Epithelial cell of esophagus (primary cell): ENCODE measurements around the gene LHFPL2.

Experiments used
- DNase-seq: peaks from one replicate; pipeline ENCODE4 v3.0.0; 2010; ENCODE audit warnings: low read depth
- H3K4me3 ChIP-seq: 2 replicates; pipeline ENCODE4 v1.5.1; 2011; ENCODE audit warnings: mild to moderate bottlenecking, low read length, control low read depth
- TF ChIP-seq, protein P1 (sequence below): IDR thresholded peaks from 2 replicates; pipeline ENCODE4 v1.5.1; 2011; ENCODE audit warnings: low read depth, mild to moderate bottlenecking, low read length, control low read depth, inconsistent platforms; ENCODE audit not compliant: insufficient read depth; ENCODE audit errors: missing control alignments

LHFPL2 gene

DNA sequence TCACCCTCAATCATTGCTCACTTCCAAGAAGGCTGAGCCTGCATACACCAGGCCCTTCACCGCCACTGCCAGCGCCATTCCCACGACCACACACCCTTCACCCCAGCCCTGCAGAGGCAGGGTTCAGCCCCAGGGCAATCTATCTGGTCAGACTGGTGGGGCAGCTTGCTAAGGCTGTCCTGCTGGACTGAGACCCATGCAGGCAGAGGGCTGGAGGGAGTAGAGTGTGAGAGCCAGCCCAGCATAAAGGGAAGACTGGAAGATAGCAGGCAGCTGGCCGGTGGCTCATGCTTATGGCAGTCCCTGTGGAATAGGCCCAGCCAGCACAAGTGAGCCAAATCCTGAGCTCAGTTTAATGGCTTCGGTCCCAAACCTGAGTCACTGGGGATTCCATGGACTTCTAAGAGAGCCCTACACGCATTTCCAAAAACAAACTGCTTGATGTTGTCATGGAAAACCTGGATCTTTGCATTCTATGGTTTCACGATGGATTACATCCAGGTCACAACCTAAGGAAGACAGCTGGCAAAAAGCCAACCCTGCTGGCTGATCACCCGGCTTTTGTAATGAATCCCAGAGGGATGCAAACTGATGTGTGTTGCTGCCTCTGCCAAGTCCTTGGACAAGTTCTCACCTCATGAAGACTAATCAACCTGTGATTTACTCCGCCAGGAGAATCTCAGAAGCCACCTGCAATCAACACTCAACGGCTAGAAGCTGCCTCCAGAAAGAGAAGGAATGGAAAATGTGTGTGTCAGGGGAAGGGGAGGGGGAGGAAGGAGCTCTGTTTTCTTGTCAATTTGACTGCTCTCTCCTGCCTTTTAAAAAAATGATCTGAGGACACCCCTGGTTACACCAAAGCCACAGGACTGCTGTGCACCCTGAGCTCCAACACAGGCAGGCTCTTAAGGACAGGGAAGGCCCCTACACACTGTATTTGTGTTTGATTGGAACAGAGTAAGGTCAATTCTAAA lies 143.6 kb downstream of the LHFPL2 start:
- H3K4me3 ChIP-seq: no peak overlapping the region
- peak; percentile 98 for DNase-seq
- TF ChIP-seq, protein P1, sequence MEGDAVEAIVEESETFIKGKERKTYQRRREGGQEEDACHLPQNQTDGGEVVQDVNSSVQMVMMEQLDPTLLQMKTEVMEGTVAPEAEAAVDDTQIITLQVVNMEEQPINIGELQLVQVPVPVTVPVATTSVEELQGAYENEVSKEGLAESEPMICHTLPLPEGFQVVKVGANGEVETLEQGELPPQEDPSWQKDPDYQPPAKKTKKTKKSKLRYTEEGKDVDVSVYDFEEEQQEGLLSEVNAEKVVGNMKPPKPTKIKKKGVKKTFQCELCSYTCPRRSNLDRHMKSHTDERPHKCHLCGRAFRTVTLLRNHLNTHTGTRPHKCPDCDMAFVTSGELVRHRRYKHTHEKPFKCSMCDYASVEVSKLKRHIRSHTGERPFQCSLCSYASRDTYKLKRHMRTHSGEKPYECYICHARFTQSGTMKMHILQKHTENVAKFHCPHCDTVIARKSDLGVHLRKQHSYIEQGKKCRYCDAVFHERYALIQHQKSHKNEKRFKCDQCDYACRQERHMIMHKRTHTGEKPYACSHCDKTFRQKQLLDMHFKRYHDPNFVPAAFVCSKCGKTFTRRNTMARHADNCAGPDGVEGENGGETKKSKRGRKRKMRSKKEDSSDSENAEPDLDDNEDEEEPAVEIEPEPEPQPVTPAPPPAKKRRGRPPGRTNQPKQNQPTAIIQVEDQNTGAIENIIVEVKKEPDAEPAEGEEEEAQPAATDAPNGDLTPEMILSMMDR: no peak

DNA sequence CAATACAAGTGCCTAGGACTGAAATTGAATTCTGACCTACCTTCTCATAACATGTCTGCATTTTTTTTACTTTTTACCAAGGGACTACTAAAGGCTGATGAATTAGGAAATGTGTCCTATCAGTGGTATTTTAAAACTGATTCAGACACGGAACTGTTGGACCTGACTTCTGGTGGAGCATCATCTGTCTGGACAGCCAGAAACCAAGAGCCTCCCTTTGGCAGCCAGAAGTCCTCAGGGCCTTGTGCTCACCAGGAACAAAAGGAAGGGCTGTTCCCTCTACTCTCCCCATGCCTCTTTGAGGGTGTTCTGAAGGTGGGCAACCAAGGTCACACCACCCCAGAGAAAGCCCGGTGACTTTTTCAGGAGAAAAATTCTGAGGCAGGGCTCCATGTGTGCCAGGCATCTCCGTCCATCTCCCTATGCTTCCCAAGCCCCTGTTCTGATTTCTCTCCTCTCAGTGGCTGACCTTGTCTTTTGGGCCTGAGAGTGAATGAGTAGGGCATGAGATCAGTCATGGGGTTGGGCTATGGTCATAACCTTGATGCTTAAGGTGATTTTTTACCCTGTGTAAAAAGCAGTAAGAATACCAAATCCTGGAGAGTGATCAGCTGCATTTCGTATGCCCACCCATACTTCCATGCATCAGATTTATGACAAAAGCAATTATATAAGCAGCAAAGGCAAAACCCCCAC lies 144.5 kb downstream of the LHFPL2 start:
- TF ChIP-seq, protein P1: no peak
- no peak for DNase-seq
- no peak overlapping the region for H3K4me3 ChIP-seq

DNA sequence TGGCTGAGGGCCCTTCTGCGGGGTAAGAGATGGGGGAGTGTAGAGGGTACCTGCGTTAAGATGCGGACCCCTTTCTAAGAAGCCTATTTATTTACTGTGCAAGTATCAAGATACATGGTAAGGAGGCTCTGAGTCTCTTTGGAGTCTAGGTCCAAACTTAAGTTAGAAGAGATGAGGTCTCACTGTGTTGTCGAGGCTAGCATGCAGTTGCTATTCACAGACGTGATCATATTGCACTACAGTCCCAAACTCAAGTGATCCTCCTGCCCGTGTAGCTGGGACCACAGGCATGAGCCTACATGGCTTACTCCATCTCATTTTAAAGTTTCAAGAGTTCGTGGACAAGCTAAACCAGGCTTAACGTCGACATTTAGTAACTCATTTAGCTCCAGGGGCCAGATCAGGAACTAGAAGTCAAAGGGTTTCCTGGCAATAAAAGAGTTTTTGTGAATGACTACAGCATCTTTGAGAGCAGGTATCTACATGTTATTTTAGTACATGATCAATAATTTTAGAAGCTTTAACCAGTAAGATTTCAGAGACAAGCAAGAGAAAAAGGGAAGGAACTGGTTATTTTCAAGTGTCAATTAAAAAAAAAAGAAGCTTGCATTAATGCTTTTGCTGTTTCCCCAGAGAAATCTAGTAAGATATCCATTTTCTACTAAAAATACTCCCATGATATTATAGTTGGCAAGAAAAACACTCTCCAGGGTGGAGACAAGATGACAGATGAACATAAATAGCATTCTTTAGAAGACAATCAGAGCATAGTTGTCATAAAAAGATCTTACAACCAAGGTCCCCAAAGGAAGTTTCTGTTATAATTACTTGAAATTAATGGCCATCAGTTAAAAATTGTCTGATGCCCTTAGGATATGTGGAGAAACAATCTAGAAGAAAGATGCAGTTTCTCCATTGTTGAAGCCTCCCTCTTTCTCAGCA lies 146.9 kb downstream of the LHFPL2 start:
- TF ChIP-seq, protein P1: no peak
- no peak overlapping the region for H3K4me3 ChIP-seq
- peak; percentile 43 for DNase-seq

DNA sequence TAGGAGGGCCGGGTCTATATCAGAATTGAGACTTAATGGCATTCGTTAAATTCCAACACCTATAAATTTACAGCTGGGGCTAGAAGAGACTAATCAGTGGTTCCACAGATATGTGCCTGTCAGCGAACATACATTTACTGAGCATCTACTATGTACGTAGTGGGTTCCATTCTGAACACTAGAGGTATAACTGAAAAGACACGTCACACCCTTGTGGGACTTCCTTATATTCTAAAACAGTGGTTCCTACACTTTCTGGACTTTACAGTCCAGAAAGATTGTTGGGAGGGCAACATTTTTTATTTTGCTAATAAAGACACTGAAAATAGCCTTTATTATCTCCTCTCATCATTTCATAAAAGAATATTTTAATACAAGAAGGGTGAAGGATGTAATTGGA lies 147.7 kb downstream of the LHFPL2 start:
- H3K4me3 ChIP-seq: no peak overlapping the region
- TF ChIP-seq, protein P1: no peak
- no peak for DNase-seq

DNA sequence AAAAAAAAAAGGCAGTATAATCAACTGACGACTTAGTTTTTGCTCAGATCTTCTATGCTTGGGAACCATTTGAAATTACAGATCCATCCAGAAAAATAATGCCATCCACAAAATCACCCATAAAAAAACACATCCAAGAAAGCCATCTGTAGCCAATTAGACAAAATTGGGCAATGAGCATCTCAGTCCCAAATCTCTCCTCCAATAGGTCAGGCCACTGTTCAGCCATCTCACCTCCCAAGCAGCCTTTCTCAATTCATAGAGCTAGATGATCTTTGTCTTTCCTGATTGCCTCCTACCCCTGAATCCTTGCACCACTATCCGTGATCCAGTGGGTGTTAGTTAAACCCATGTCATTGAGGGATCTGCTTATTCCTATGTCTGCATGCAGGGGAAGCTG lies 148.5 kb downstream of the LHFPL2 start:
- TF ChIP-seq, protein P1: no peak
- H3K4me3 ChIP-seq: no peak overlapping the region
- DNase-seq: no peak

DNA sequence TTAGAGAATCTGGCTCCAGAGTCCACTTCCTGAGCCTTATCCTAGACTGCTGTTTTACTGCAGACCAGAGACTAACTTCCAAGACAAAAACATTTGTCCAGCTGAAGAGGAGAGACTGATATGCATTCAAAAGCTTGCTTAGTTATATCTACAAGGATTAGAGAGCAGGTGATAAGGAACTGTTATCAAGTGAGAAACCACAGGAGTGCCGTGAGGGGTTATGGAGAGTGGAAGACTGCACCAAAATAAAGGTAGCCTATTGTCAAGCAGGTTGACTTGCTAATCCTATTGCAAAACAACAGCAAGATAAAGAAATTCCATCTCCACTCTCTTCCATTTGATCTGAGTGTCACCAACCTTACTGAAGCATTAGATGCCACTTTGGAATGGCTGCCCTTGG lies 149.1 kb downstream of the LHFPL2 start:
- no peak overlapping the region for H3K4me3 ChIP-seq
- TF ChIP-seq, protein P1: no peak
- DNase-seq: no peak
